CD4-positive, CD25-positive, alpha-beta regulatory T cell (primary cell): Measurements from ENCODE around the gene CALHM3. TPM values are rescaled to one million over a fixed set of nuclear protein-coding genes. Genes with fewer than 3 reads are reported as not detected.

Experiments
- ATAC-seq, 2 donors: fragments of 150-1000 bp; cut with Tn5 transposase; one replicate each; pipeline ENCODE4 v1.10.0; 2021; ENCODE audit warnings: low read depth in 2 of 2, moderate number of reproducible peaks in 2 of 2, moderate library complexity in 1 of 2
- DNase-seq, 3 donors: peaks; one replicate each; pipeline versions ENCODE4 v3.0.0 to v3.0.0-alpha.2; 2012 to 2022; ENCODE audit warnings: mixed read lengths in 1 of 3
- H3K27ac ChIP-seq: one replicate; pipeline ENCODE4 v1.7.0; 2013; ENCODE audit warnings: mild to moderate bottlenecking, low read length; ENCODE audit not compliant: insufficient read depth, poor library complexity, severe bottlenecking
- H3K27me3 ChIP-seq: one replicate; pipeline ENCODE4 v1.7.0; 2013; ENCODE audit warnings: low read length; ENCODE audit not compliant: control insufficient read depth, insufficient read depth
- H3K36me3 ChIP-seq: one replicate; pipeline ENCODE4 v1.7.0; 2013; ENCODE audit warnings: mild to moderate bottlenecking, low read length, moderate library complexity; ENCODE audit not compliant: control insufficient read depth, insufficient read depth
- H3K4me1 ChIP-seq: 2 replicates; pipeline ENCODE4 v1.7.0; 2013; ENCODE audit warnings: mild to moderate bottlenecking, low read length; ENCODE audit not compliant: insufficient read depth, control insufficient read depth, poor library complexity, severe bottlenecking
- H3K4me3 ChIP-seq: one replicate; pipeline ENCODE4 v1.7.0; 2013; ENCODE audit warnings: low read depth, mild to moderate bottlenecking, low read length, moderate library complexity
- H3K9me3 ChIP-seq, 2 experiments: 1 replicate in 1 of 2; 2 replicates in 1 of 2; pipeline ENCODE4 v1.7.0; 2013; ENCODE audit warnings: low read length in 2 of 2, mild to moderate bottlenecking in 1 of 2, moderate library complexity in 1 of 2; ENCODE audit not compliant: control insufficient read depth in 2 of 2
- H3K27ac Mint-ChIP-seq, 3 donors: one replicate each; pipeline ENCODE4 v1.8.0; 2020 to 2022; ENCODE audit warnings: mild to moderate bottlenecking in 3 of 3, mixed read lengths in 3 of 3, moderate library complexity in 2 of 3
- H3K27me3 Mint-ChIP-seq: one replicate; pipeline ENCODE4 v1.8.0; 2022; ENCODE audit warnings: mild to moderate bottlenecking, mixed read lengths
- H3K36me3 Mint-ChIP-seq: one replicate; pipeline ENCODE4 v1.8.0; 2020; ENCODE audit warnings: mixed read lengths
- H3K4me1 Mint-ChIP-seq, 4 donors: one replicate each; pipeline ENCODE4 v1.8.0; 2020 to 2022; ENCODE audit warnings: mixed read lengths in 4 of 4, mild to moderate bottlenecking in 1 of 4
- H3K4me3 Mint-ChIP-seq, 4 donors: one replicate each; pipeline ENCODE4 v1.8.0; 2020 to 2022; ENCODE audit warnings: mild to moderate bottlenecking in 4 of 4, mixed read lengths in 4 of 4, moderate library complexity in 3 of 4
- H3K9me3 Mint-ChIP-seq, 7 donors: one replicate each; pipeline ENCODE4 v1.8.0; 2020 to 2022; ENCODE audit warnings: mixed read lengths in 7 of 7, mild to moderate bottlenecking in 3 of 7, moderate library complexity in 2 of 7
- polyA plus RNA-seq, 4 donors: library from polyadenylated mRNA; unstranded; fragments of 300-500 nt; fragmentation: Illumina TruSeq; gene quantifications; one replicate each; pipeline ENCODE4 v1.2.3, GENCODE V29; 2021
- total RNA-seq: library from RNA; stranded (reverse); gene quantifications from one replicate; pipeline ENCODE4 v1.2.3, GENCODE V29; 2022

Gene CALHM3
- total and polyA plus RNA-seq, 5 donors from 2014 or later = not detected

DNA sequence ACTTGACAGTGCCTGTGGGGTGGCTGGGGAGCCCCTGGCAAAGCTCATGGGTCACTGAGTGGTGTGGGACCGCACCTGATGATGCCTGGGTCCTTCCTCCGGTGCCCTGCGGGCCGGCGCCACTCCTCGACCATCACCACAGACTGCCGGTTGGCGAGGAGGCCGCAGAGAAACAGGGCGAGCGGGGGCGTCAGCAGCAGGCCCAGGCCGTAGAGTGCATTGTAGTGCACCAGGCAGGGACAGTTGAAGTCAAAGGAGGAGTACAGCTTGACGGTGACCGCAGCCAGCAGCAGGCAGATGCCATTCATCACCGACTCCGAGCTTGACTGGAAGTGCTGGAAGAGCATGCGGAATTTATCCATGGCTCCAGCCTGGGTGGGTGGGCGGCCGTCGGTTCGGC, 369 bp downstream of the CALHM3 start:
- H3K9me3 Mint-ChIP-seq = no peaks in the 10 kb centered on the region
- peaks cover 4% of the 10 kb centered on the region for H3K27me3 Mint-ChIP-seq
- no peak overlapping the region for H3K4me3 ChIP-seq
- H3K4me1 ChIP-seq = no peaks in the 10 kb centered on the region
- no peak for ATAC-seq
- no peak overlapping the region for H3K27ac Mint-ChIP-seq
- H3K9me3 ChIP-seq = no peaks in the 10 kb centered on the region
- DNase-seq = no peak
- H3K4me3 Mint-ChIP-seq = no peak overlapping the region
- no peaks in the 10 kb centered on the region for H3K27me3 ChIP-seq
- no peaks in the 10 kb centered on the region for H3K36me3 Mint-ChIP-seq
- H3K27ac ChIP-seq = no peak overlapping the region
- peaks cover 0 to 11% (median 7%) of the 10 kb centered on the region in 4 donors for H3K4me1 Mint-ChIP-seq
- H3K36me3 ChIP-seq = no peaks in the 10 kb centered on the region

GRCh38 chr10:103476046-103476768, 2.8 kb downstream of the CALHM3 start:
- Histone ChIP-seq H3K4me1 (peaks cover 16% of the 10 kb centered on the region), H3K36me3 (no peaks in the 10 kb centered on the region), H3K27ac (no peak overlapping the region), H3K4me3 (no peak overlapping the region), H3K9me3 (no peaks in the 10 kb centered on the region), H3K27me3 (no peaks in the 10 kb centered on the region)
- H3K4me3 Mint-ChIP-seq = no peak overlapping the region
- DNase-seq (peak in 1 of 3 donors; percentile 43), ATAC-seq (no peak)
- H3K27me3 Mint-ChIP-seq = peaks cover 4% of the 10 kb centered on the region
- no peaks in the 10 kb centered on the region for H3K9me3 Mint-ChIP-seq
- no peaks in the 10 kb centered on the region for H3K36me3 Mint-ChIP-seq
- H3K27ac Mint-ChIP-seq = peak overlapping the region in 1 of 3 donors; percentile 44
- H3K4me1 Mint-ChIP-seq = peaks cover 0 to 22% (median 12%) of the 10 kb centered on the region in 4 donors

GRCh38 chr10:103475437-103475836, 3.6 kb downstream of the CALHM3 start:
- Histone ChIP-seq H3K27ac (no peak overlapping the region), H3K36me3 (no peaks in the 10 kb centered on the region), H3K27me3 (no peaks in the 10 kb centered on the region), H3K4me1 (peaks cover 24% of the 10 kb centered on the region), H3K4me3 (no peak overlapping the region), H3K9me3 (no peaks in the 10 kb centered on the region)
- peaks cover 7% of the 10 kb centered on the region for H3K27me3 Mint-ChIP-seq
- DNase-seq (no peak), ATAC-seq (no peak)
- peak overlapping the region in 1 of 4 donors; percentile 33 for H3K4me3 Mint-ChIP-seq
- no peaks in the 10 kb centered on the region for H3K9me3 Mint-ChIP-seq
- no peaks in the 10 kb centered on the region for H3K36me3 Mint-ChIP-seq
- H3K4me1 Mint-ChIP-seq = peaks cover 0 to 29% (median 19%) of the 10 kb centered on the region in 4 donors
- peak overlapping the region in 1 of 3 donors; percentile 44 for H3K27ac Mint-ChIP-seq

GRCh38 chr10:103474077-103474476, 5.0 kb downstream of the CALHM3 start:
- H3K4me1 ChIP-seq = peaks cover 25% of the 10 kb centered on the region
- no peaks in the 10 kb centered on the region for H3K36me3 ChIP-seq
- no peak for DNase-seq
- H3K27me3 ChIP-seq = no peaks in the 10 kb centered on the region
- H3K4me1 Mint-ChIP-seq = peaks cover 0 to 42% (median 30%) of the 10 kb centered on the region in 4 donors
- H3K4me3 Mint-ChIP-seq = peak overlapping the region in 2 of 4 donors; percentile 38 to 69
- no peak overlapping the region for H3K27ac ChIP-seq
- no peaks in the 10 kb centered on the region for H3K9me3 Mint-ChIP-seq
- H3K27ac Mint-ChIP-seq = peak overlapping the region in 2 of 3 donors; percentile 6 to 71
- peaks cover 10% of the 10 kb centered on the region for H3K27me3 Mint-ChIP-seq
- ATAC-seq = no peak
- H3K36me3 Mint-ChIP-seq = no peaks in the 10 kb centered on the region
- H3K4me3 ChIP-seq = no peak overlapping the region
- H3K9me3 ChIP-seq = no peaks in the 10 kb centered on the region

- ATAC-seq = no peak
- Mint-ChIP-seq H3K36me3 (no peaks in the 10 kb centered on the region), H3K9me3 (no peaks in the 10 kb centered on the region), H3K27ac (peak overlapping the region in 2 of 3 donors; percentile 26 to 71), H3K4me1 (peaks cover 0 to 46% (median 30%) of the 10 kb centered on the region in 4 donors), H3K4me3 (no peak overlapping the region), H3K27me3 (peaks cover 10% of the 10 kb centered on the region)
- no peak for DNase-seq
- Histone ChIP-seq H3K4me3 (no peak overlapping the region), H3K4me1 (peaks cover 25% of the 10 kb centered on the region), H3K27ac (no peak overlapping the region), H3K9me3 (no peaks in the 10 kb centered on the region), H3K27me3 (no peaks in the 10 kb centered on the region), H3K36me3 (no peaks in the 10 kb centered on the region)
Measured at GRCh38 chr10:103473261-103473671, 5.8 kb downstream of the CALHM3 start.

DNA sequence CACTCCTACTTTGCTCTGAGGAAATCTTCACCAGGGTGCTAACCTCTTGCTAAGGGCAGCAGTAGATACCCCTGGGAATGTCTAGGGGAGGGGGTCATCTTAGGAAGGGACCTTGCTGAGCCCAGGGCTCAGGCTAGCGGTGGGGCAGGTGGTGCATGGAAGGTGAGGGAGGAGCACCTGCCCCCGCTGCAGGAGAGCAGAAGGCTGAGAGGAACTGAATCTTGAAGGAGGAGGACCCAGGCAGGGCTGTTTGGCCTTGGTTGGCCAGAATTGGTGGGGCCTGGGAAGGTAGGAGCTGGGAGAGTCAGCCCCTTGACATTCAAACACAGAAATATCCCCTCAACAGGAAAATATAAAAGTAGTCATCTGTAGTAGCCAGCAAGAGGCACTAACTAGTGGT, 7.0 kb downstream of the CALHM3 start:
- H3K27me3 ChIP-seq = no peaks in the 10 kb centered on the region
- H3K4me3 Mint-ChIP-seq = peak overlapping the region in 3 of 4 donors; percentile 76 to 82 (median 82)
- H3K27ac ChIP-seq = peak overlapping the region; percentile 72
- no peaks in the 10 kb centered on the region for H3K36me3 ChIP-seq
- ATAC-seq = no peak
- H3K27me3 Mint-ChIP-seq = peaks cover 10% of the 10 kb centered on the region
- H3K27ac Mint-ChIP-seq = peak overlapping the region; percentile 85 to 97 (median 95)
- no peaks in the 10 kb centered on the region for H3K9me3 ChIP-seq
- no peaks in the 10 kb centered on the region for H3K36me3 Mint-ChIP-seq
- peak in 1 of 3 donors; percentile 26 for DNase-seq
- peaks cover 0 to 57% (median 33%) of the 10 kb centered on the region in 4 donors for H3K4me1 Mint-ChIP-seq
- peaks cover 25% of the 10 kb centered on the region for H3K4me1 ChIP-seq
- no peak overlapping the region for H3K4me3 ChIP-seq
- no peaks in the 10 kb centered on the region for H3K9me3 Mint-ChIP-seq

DNA sequence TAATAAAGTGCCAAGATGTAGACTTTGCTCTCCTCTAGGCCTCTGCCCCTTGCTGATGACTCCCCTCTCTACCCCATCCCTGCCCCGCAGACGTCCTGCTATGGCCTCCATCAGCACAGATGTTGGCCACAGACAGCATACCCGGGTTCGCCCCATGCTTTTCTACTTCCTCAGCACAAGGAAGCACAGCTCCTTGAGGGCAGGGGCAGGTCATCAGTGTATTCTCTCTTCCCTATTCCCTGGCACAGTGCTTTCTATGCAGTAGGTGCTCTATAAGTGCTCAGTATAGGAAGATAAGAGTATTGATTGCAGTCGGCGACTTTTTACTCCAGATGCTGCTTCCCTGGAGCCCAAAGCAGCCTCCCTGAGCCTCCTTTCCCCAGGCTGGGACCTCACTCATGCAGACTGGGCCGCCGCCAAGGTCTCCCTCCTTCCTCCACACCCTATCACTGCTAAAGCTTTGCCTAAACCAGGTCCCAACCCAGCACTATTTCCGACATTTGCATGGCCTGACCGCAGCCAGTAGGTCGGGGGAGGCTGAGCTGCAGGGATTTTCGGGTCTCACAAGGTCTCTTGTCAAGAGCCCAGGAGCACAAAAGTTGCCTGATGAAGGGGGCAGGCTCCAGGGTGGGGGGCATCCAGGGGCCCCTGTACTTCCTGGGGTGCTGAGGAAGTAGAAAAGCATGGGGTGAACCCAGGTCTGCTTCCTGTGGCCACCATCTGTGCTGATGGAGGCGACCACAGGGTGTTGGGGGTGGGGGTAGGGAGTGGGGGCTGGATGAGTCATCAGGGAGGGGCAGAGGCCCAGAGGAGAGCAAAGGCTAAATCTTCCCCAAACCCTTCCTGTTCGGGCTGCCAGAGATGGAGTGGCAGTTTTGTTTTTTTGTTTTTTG, 8.0 kb downstream of the CALHM3 start:
- peak overlapping the region; percentile 85 to 97 (median 95) for H3K27ac Mint-ChIP-seq
- Histone ChIP-seq H3K27ac (peak overlapping the region; percentile 72), H3K27me3 (no peaks in the 10 kb centered on the region), H3K4me3 (no peak overlapping the region), H3K36me3 (no peaks in the 10 kb centered on the region), H3K4me1 (peaks cover 25% of the 10 kb centered on the region), H3K9me3 (no peaks in the 10 kb centered on the region)
- H3K4me1 Mint-ChIP-seq = peaks cover 0 to 60% (median 34%) of the 10 kb centered on the region in 4 donors
- peak overlapping the region; percentile 76 to 82 (median 81) for H3K4me3 Mint-ChIP-seq
- H3K27me3 Mint-ChIP-seq = peaks cover 10% of the 10 kb centered on the region
- ATAC-seq (peak; percentile 93 to 96), DNase-seq (peak; percentile 51 to 95 (median 67))
- no peaks in the 10 kb centered on the region for H3K9me3 Mint-ChIP-seq
- no peaks in the 10 kb centered on the region for H3K36me3 Mint-ChIP-seq
